Hepatocyte (in vitro differentiated cells): ENCODE results near the gene CKB.
A peak's percentile ranks its signal among the peaks of the same experiment; 100 is the strongest.

ENCODE experiments used
- EZH2 ChIP-seq: fragments of 200-600 bp; sonication (generic); IDR thresholded peaks from 2 replicates; pipeline ENCODE4 v1.6.1; 2016; ENCODE audit warnings: antibody characterized with exemption, mild to moderate bottlenecking, borderline replicate concordance
- EZH2phosphoT487 ChIP-seq: fragments of 200-600 bp; sonication (generic); IDR thresholded peaks from one replicate; pipeline ENCODE4 v1.6.1; 2018; ENCODE audit warnings: antibody characterized with exemption, mild to moderate bottlenecking, low read depth, moderate library complexity; ENCODE audit not compliant: unreplicated experiment, severe bottlenecking
- TF ChIP-seq, protein P1 (sequence below): fragments of 200-600 bp; sonication (generic); IDR thresholded peaks from 2 replicates; pipeline ENCODE4 v1.5.1; 2016; ENCODE audit warnings: antibody characterized with exemption, mild to moderate bottlenecking; ENCODE audit not compliant: poor library complexity

GRCh38 chr14:103520657-103521437, 1.8 kb downstream of the CKB start:
- TF ChIP-seq, protein P1, sequence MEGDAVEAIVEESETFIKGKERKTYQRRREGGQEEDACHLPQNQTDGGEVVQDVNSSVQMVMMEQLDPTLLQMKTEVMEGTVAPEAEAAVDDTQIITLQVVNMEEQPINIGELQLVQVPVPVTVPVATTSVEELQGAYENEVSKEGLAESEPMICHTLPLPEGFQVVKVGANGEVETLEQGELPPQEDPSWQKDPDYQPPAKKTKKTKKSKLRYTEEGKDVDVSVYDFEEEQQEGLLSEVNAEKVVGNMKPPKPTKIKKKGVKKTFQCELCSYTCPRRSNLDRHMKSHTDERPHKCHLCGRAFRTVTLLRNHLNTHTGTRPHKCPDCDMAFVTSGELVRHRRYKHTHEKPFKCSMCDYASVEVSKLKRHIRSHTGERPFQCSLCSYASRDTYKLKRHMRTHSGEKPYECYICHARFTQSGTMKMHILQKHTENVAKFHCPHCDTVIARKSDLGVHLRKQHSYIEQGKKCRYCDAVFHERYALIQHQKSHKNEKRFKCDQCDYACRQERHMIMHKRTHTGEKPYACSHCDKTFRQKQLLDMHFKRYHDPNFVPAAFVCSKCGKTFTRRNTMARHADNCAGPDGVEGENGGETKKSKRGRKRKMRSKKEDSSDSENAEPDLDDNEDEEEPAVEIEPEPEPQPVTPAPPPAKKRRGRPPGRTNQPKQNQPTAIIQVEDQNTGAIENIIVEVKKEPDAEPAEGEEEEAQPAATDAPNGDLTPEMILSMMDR = peak; percentile 53
- TF ChIP-seq EZH2 = no peak
- no peak for TF ChIP-seq EZH2phosphoT487
